Adrenal gland (tissue), 5 donors: Measurements from ENCODE around the gene STAT5B.

Experiments
- POLR2A ChIP-seq, 2 donors: fragments of 450-650 bp; IDR thresholded peaks; one replicate each; pipeline ENCODE4 v1.6.1; 2017; ENCODE audit warnings: antibody characterized with exemption in 2 of 2, mild to moderate bottlenecking in 2 of 2, moderate library complexity in 1 of 2
- TF ChIP-seq, protein P1 (sequence below), 6 experiments: fragments of 450-650 bp in 4 of 6; fragments of 200-600 bp in 2 of 6; sonication (generic) in 1 of 6; IDR thresholded peaks; 1 replicate in 5 of 6; 2 replicates in 1 of 6; pipeline versions ENCODE4 v1.5.1 to v1.8.0; 2016 to 2021; ENCODE audit warnings: antibody characterized with exemption in 6 of 6, mild to moderate bottlenecking in 2 of 6, moderate library complexity in 1 of 6
- donor health status: DM: no; HTN: no; CAD: no.

DNA sequence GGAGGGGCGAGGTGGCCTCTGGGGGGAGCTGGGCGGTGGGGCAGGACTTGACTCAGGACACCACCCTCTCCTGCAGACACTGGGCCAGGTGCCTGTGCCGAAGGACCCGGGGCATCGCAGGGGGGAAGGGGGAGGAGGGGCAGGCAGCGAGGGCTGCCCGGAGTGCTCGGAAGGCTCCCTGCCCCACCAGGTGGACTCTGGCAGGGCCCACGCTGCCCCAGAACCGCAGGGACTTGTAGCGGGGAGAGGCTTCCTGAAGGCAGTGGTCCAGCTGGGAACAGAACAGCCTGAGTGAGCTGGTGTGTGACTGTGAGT, 86.6 kb downstream of the STAT5B start:
- TF ChIP-seq, protein P1, sequence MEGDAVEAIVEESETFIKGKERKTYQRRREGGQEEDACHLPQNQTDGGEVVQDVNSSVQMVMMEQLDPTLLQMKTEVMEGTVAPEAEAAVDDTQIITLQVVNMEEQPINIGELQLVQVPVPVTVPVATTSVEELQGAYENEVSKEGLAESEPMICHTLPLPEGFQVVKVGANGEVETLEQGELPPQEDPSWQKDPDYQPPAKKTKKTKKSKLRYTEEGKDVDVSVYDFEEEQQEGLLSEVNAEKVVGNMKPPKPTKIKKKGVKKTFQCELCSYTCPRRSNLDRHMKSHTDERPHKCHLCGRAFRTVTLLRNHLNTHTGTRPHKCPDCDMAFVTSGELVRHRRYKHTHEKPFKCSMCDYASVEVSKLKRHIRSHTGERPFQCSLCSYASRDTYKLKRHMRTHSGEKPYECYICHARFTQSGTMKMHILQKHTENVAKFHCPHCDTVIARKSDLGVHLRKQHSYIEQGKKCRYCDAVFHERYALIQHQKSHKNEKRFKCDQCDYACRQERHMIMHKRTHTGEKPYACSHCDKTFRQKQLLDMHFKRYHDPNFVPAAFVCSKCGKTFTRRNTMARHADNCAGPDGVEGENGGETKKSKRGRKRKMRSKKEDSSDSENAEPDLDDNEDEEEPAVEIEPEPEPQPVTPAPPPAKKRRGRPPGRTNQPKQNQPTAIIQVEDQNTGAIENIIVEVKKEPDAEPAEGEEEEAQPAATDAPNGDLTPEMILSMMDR (IDR thresholded peaks at IDR 0.05) = no peak
- no peak for TF ChIP-seq POLR2A (IDR thresholded peaks at IDR 0.05)
